IMR-90 (cell line): ENCODE results near the gene LDLRAD3. TPM values are rescaled to one million over a fixed set of nuclear protein-coding genes. Genes with fewer than 3 reads are reported as not detected.

Experiments used
- ATAC-seq: fragments of 200-7000 bp; cut with Tn5 transposase; 2 replicates; pipeline ENCODE4 v1.9.1; 2020; ENCODE audit warnings: low read depth, mild to moderate bottlenecking, moderate library complexity
- BruUV-seq: library from RNA; stranded (reverse); fragments of 400-500 nt; replicated peaks from 2 replicates; lab custom pipeline; 2021; lab: Mats Ljungman, UMichigan
- CTCF ChIA-PET: fragments of 300-600 bp; formaldehyde crosslinking; extraction: SDS; loops from one replicate; lab custom pipeline; 2021; ENCODE audit warnings: antibody characterized with exemption; lab: Yijun Ruan, JAX
- POLR2A ChIA-PET: fragments of 300-600 bp; sonication (Branson Sonifier 250); formaldehyde crosslinking; loops from one replicate; lab custom pipeline; 2022; ENCODE audit warnings: antibody characterized with exemption; ENCODE audit not compliant: unreplicated experiment; lab: Charles Lee
- DNase-seq: peaks from one replicate; pipeline ENCODE4 v3.0.0; 2013
- H2AFZ ChIP-seq: replicated peaks from 2 replicates; pipeline ENCODE3; 2013; ENCODE audit warnings: low read length, mild to moderate bottlenecking; ENCODE audit not compliant: poor library complexity
- H2AK5ac ChIP-seq: 2 replicates; pipeline ENCODE4 v1.6.1; 2013; ENCODE audit warnings: low read depth, low read length, inconsistent platforms
- H2AK9ac ChIP-seq: replicated peaks from 2 replicates; pipeline ENCODE3; 2013; ENCODE audit warnings: mild to moderate bottlenecking, low read depth, low read length, moderate library complexity; ENCODE audit not compliant: poor library complexity
- H2BK120ac ChIP-seq: 2 replicates; pipeline ENCODE4 v1.6.1; 2013; ENCODE audit warnings: low read depth, low read length, inconsistent platforms
- H2BK15ac ChIP-seq: 3 replicates; pipeline ENCODE4 v1.6.1; 2013; ENCODE audit warnings: low read depth, low read length, inconsistent platforms
- H2BK20ac ChIP-seq: 2 replicates; pipeline ENCODE4 v1.6.1; 2013; ENCODE audit warnings: low read depth, mild to moderate bottlenecking, inconsistent platforms, low read length, moderate library complexity
- H2BK5ac ChIP-seq: 2 replicates; pipeline ENCODE4 v1.6.1; 2013; ENCODE audit warnings: mild to moderate bottlenecking, low read depth, low read length, inconsistent platforms; ENCODE audit not compliant: poor library complexity, severe bottlenecking
- H3K14ac ChIP-seq: replicated peaks from 2 replicates; pipeline ENCODE4 v1.6.1; 2013; ENCODE audit warnings: low read depth, low read length, inconsistent platforms
- H3K18ac ChIP-seq: 2 replicates; pipeline ENCODE4 v1.6.1; 2013; ENCODE audit warnings: low read depth, low read length, control low read depth
- H3K23ac ChIP-seq: 2 replicates; pipeline ENCODE4 v1.6.1; 2013; ENCODE audit warnings: low read depth, low read length, inconsistent platforms
- H3K27ac ChIP-seq: 2 replicates; pipeline ENCODE4 v1.5.1; 2013; ENCODE audit warnings: mild to moderate bottlenecking, control low read depth, low read length; ENCODE audit not compliant: insufficient read depth
- H3K27me3 ChIP-seq: 2 replicates; pipeline ENCODE4 v1.6.1; 2013; ENCODE audit warnings: low read length; ENCODE audit not compliant: control insufficient read depth, insufficient read depth
- H3K36me3 ChIP-seq: 2 replicates; pipeline ENCODE4 v1.6.1; 2013; ENCODE audit warnings: low read length, mixed read lengths; ENCODE audit not compliant: control insufficient read depth, insufficient read depth
- H3K4ac ChIP-seq: 2 replicates; pipeline ENCODE4 v1.6.1; 2013; ENCODE audit warnings: low read depth, low read length, inconsistent platforms
- H3K4me1 ChIP-seq: 2 replicates; pipeline ENCODE4 v1.6.1; 2013; ENCODE audit warnings: low read length, mixed read lengths; ENCODE audit not compliant: control insufficient read depth, insufficient read depth
- H3K4me2 ChIP-seq: 2 replicates; pipeline ENCODE4 v1.6.1; 2013; ENCODE audit warnings: low read depth, mild to moderate bottlenecking, control low read depth, low read length, moderate library complexity
- H3K4me3 ChIP-seq: 2 replicates; pipeline ENCODE4 v1.5.1; 2013; ENCODE audit warnings: low read depth, mild to moderate bottlenecking, control low read depth, low read length, moderate library complexity; ENCODE audit not compliant: insufficient read depth
- H3K56ac ChIP-seq: 2 replicates; pipeline ENCODE4 v1.6.1; 2013; ENCODE audit warnings: low read length, inconsistent platforms; ENCODE audit not compliant: insufficient read depth; ENCODE audit errors: extremely low read depth
- H3K79me1 ChIP-seq, 2 experiments: 2 replicates each; pipeline ENCODE4 v1.6.1; 2013; ENCODE audit warnings: low read length in 2 of 2, inconsistent platforms in 1 of 2, low read depth in 1 of 2
- H3K9ac ChIP-seq: 2 replicates; pipeline ENCODE4 v1.6.1; 2013; ENCODE audit warnings: low read depth, low read length, control low read depth
- H3K9me1 ChIP-seq: 2 replicates; pipeline ENCODE4 v1.6.1; 2013; ENCODE audit warnings: low read length, inconsistent platforms; ENCODE audit not compliant: insufficient read depth
- H3K9me3 ChIP-seq: 2 replicates; pipeline ENCODE4 v1.6.1; 2013; ENCODE audit warnings: low read length; ENCODE audit not compliant: control insufficient read depth, insufficient read depth
- H4K20me1 ChIP-seq: 2 replicates; pipeline ENCODE4 v1.6.1; 2013; ENCODE audit warnings: low read length, inconsistent platforms; ENCODE audit not compliant: insufficient read depth
- H4K5ac ChIP-seq: 2 replicates; pipeline ENCODE4 v1.6.1; 2013; ENCODE audit warnings: mild to moderate bottlenecking, low read depth, low read length, control low read depth
- H4K8ac ChIP-seq, 2 experiments: 2 replicates each; pipeline ENCODE4 v1.6.1; 2013; ENCODE audit warnings: low read depth in 2 of 2, low read length in 2 of 2, control low read depth in 1 of 2, inconsistent platforms in 1 of 2
- H4K91ac ChIP-seq: 2 replicates; pipeline ENCODE4 v1.6.1; 2013; ENCODE audit warnings: low read depth, low read length, inconsistent platforms; ENCODE audit not compliant: insufficient read depth
- MAFK ChIP-seq: IDR thresholded peaks from 2 replicates; pipeline ENCODE4 v1.6.1; 2012; ENCODE audit warnings: low read depth, low read length, improper control_type of control experiment
- RCOR1 ChIP-seq: IDR thresholded peaks from 2 replicates; pipeline ENCODE4 v1.6.1; 2012; ENCODE audit warnings: mild to moderate bottlenecking, low read length, improper control_type of control experiment; ENCODE audit not compliant: insufficient replicate concordance
- WGBS, 2 experiments: methylation state at CpG; one replicate each; pipeline versions ENCODE4 v1.1.5 to v1.1.7; 2013; ENCODE audit warnings: missing lambda C conversion rate in 2 of 2; ENCODE audit not compliant: insufficient read length in 1 of 2; ENCODE audit errors: extremely low coverage in 2 of 2; 5-methylcytosine and 5-hydroxymethylcytosine counted together
- dilution Hi-C: fragments of 300-500 bp; cut with HindIII; formaldehyde crosslinking; loops from one replicate; pipeline ENCODE4 v1.14.3; 2018; ENCODE audit warnings: low sequenced_read_pairs; ENCODE audit not compliant: unreplicated experiment
- in situ Hi-C: fragments of 300-500 bp; cut with MboI; formaldehyde crosslinking; loops from 3 replicates; pipeline ENCODE4 v1.14.3; 2019; ENCODE audit warnings: low sequenced_read_pairs, inconsistent platforms, mixed read lengths
- intact Hi-C: fragments of 100-400 bp; cut with micrococcal nuclease; formaldehyde crosslinking; loops from 2 replicates; pipeline ENCODE4 v1.10.0; 2022
- polyA plus RNA-seq, 3 experiments: library from polyadenylated mRNA; depleted of rRNA; stranded (reverse); fragments of >200 nt; gene quantifications; 2 replicates each; pipeline ENCODE4 v1.2.3, GENCODE V29; 2012; ENCODE audit warnings: low replicate concordance in 1 of 3
- total RNA-seq: library from RNA; depleted of rRNA; stranded (reverse); fragments of >200 nt; gene quantifications from 2 replicates; pipeline ENCODE4 v1.2.3, GENCODE V29; 2012

The LDLRAD3 gene
- total and polyA plus RNA-seq, 2 of the 4 experiments (the other 2 are of a cell fraction), result 2.7 to 6.4 TPM

GRCh38 chr11:35906277-35906661 is 37.6 kb upstream of the LDLRAD3 start:
- BruUV-seq, result no TSS peak
- 0 out of 2 replicates have a peak, but pooled peaks cover 3% of the 10 kb centered on the region for H3K9me3 ChIP-seq
- ATAC-seq, result no peak
- no CpG with 5 or more reads among the region's 2 CpGs for WGBS, 2 experiments
- no peak overlapping the region for H2BK20ac ChIP-seq
- no peak overlapping the region for H4K91ac ChIP-seq
- intact Hi-C loops (no loop called here), in situ Hi-C loops (no loop called here), dilution Hi-C loops (no loop called here)
- H3K27me3 ChIP-seq, result peaks cover 2% of the 10 kb centered on the region
- no peak overlapping the region for H4K5ac ChIP-seq
- no peak overlapping the region for H3K4me2 ChIP-seq
- no peak for DNase-seq
- ChIA-PET CTCF (no interaction called here), POLR2A (no interaction called here)
- H3K18ac ChIP-seq, result no peak overlapping the region
- no peak overlapping the region for H2BK120ac ChIP-seq
- H2AK9ac ChIP-seq, result no peak overlapping the region
- no peak overlapping the region for H3K14ac ChIP-seq
- H4K8ac ChIP-seq, result no peak overlapping the region
- H2AK5ac ChIP-seq, result no peak overlapping the region
- H3K27ac ChIP-seq, result no peak overlapping the region
- H3K4me3 ChIP-seq, result no peak overlapping the region
- H3K4me1 ChIP-seq, result no peaks in the 10 kb centered on the region
- no peaks in the 10 kb centered on the region for H4K20me1 ChIP-seq
- no peak overlapping the region for H3K9ac ChIP-seq
- H2BK5ac ChIP-seq, result no peak overlapping the region
- no peak for TF ChIP-seq RCOR1
- TF ChIP-seq MAFK, result peak; percentile 46
- H2BK15ac ChIP-seq, result no peak overlapping the region
- H3K56ac ChIP-seq, result no peak overlapping the region
- no peak overlapping the region for H3K23ac ChIP-seq
- no peak overlapping the region for H2AFZ ChIP-seq
- H3K36me3 ChIP-seq, result no peaks in the 10 kb centered on the region
- H3K79me1 ChIP-seq, result no peaks in the 10 kb centered on the region
- no peak overlapping the region for H3K4ac ChIP-seq
- no peaks in the 10 kb centered on the region for H3K9me1 ChIP-seq
